Hematopoietic multipotent progenitor cell (in vitro differentiated cells): ENCODE measurements around the gene ST14. TPM values are rescaled to one million over a fixed set of nuclear protein-coding genes. Genes with fewer than 3 reads are reported as not detected.

ENCODE experiments used
- DNase-seq, 3 donors: peaks; one replicate each; pipeline ENCODE4 v3.0.0-alpha.2; 2011 to 2015; ENCODE audit warnings: low read depth in 2 of 3, low spot score in 2 of 3
- total RNA-seq: library from RNA; depleted of rRNA; stranded (reverse); fragments of >200 nt; gene quantifications from one replicate; pipeline ENCODE4 v1.2.3, GENCODE V29; 2012

The ST14 gene
- total RNA-seq, 1 donor = 2.2 TPM

GRCh38 chr11:130133716-130134115, 25.9 kb upstream of the ST14 start:
- no peak for DNase-seq

- no peak for DNase-seq
Measured at GRCh38 chr11:130136107-130136506, 23.5 kb upstream of the ST14 start.

GRCh38 chr11:130137999-130138398, 21.6 kb upstream of the ST14 start:
- no peak for DNase-seq

- no peak for DNase-seq
Measured at GRCh38 chr11:130139401-130139800, 20.2 kb upstream of the ST14 start.

GRCh38 chr11:130141561-130142341, 17.8 kb upstream of the ST14 start:
- DNase-seq = no peak

GRCh38 chr11:130144141-130144540, 15.4 kb upstream of the ST14 start:
- DNase-seq = no peak

- DNase-seq = no peak
Measured at GRCh38 chr11:130144861-130145281, 14.7 kb upstream of the ST14 start.

GRCh38 chr11:130145311-130145812, 14.2 kb upstream of the ST14 start:
- DNase-seq = no peak

GRCh38 chr11:130145975-130146776, 13.4 kb upstream of the ST14 start:
- DNase-seq = no peak

- peak in 2 of 3 donors; percentile 71 to 90 for DNase-seq
Measured at GRCh38 chr11:130146796-130147195, 12.8 kb upstream of the ST14 start.

GRCh38 chr11:130148796-130149326, 10.7 kb upstream of the ST14 start:
- no peak for DNase-seq

- DNase-seq = no peak
Measured at GRCh38 chr11:130150790-130151189, 8.8 kb upstream of the ST14 start.

GRCh38 chr11:130151196-130151595, 8.4 kb upstream of the ST14 start:
- DNase-seq = no peak

- DNase-seq = no peak
Measured at GRCh38 chr11:130156108-130157022, 3.2 kb upstream of the ST14 start.

GRCh38 chr11:130157101-130157500, 2.5 kb upstream of the ST14 start:
- DNase-seq = no peak

GRCh38 chr11:130157840-130158239, 1.7 kb upstream of the ST14 start:
- DNase-seq = no peak

- DNase-seq = no peak
Measured at GRCh38 chr11:130159139-130159538, 443 bp upstream of the ST14 start.

GRCh38 chr11:130160498-130161155, 1.0 kb downstream of the ST14 start:
- peak in 1 of 3 donors; percentile 19 for DNase-seq

GRCh38 chr11:130161441-130162145, 2.0 kb downstream of the ST14 start:
- no peak for DNase-seq
